ENCODE results near the gene BBS2. TPM values are rescaled to one million over a fixed set of nuclear protein-coding genes. Genes with fewer than 3 reads are reported as not detected.

The BBS2 gene
- total RNA-seq, 4 donors from 2014 or later, result 55.1 to 98.6 (median 57.4) TPM

- Histone ChIP-seq H3K27me3 (no peaks in the 10 kb centered on the region), H3K36me3 (peaks cover 58 to 71% of the 10 kb centered on the region in 2 donors), H3K27ac (no peak overlapping the region), H3K4me1 (no peaks in the 10 kb centered on the region), H3K9me3 (no peaks in the 10 kb centered on the region), H3K4me3 (replicated peaks in 1 of 3) (no peak overlapping the region)
- DNase-seq, result no peak
- TF ChIP-seq POLR2A (IDR thresholded peaks at IDR 0.05) (no peak), CTCF (IDR thresholded peaks at IDR 0.05) (no peak)
- 90 to 94% methylated on average over 3 of the region's 3 CpGs for WGBS, 2 donors
- intact Hi-C loops (cut with DNase I), result no loop called here
These were observed 49.6 kb downstream of the BBS2 start for GRCh38 chr16:56470232-56470631.

GRCh38 chr16:56469748-56470147 lies 50.1 kb downstream of the BBS2 start:
- H3K36me3 ChIP-seq, result peaks cover 53 to 68% of the 10 kb centered on the region in 2 donors
- TF ChIP-seq POLR2A (IDR thresholded peaks at IDR 0.05), result no peak
- no peak for TF ChIP-seq CTCF (IDR thresholded peaks at IDR 0.05)
- H3K27me3 ChIP-seq, result no peaks in the 10 kb centered on the region
- H3K27ac ChIP-seq, result no peak overlapping the region
- no peaks in the 10 kb centered on the region for H3K4me1 ChIP-seq
- no peak for DNase-seq
- no peak overlapping the region for H3K4me3 ChIP-seq (replicated peaks in 1 of 3)
- H3K9me3 ChIP-seq, result no peaks in the 10 kb centered on the region
- intact Hi-C loops (cut with DNase I), result no loop called here
- 95 to 98% methylated on average over 7 of the region's 7 CpGs for WGBS, 2 donors

- intact Hi-C loops (cut with DNase I), result no loop called here
- TF ChIP-seq POLR2A (IDR thresholded peaks at IDR 0.05) (no peak), CTCF (IDR thresholded peaks at IDR 0.05) (no peak)
- DNase-seq, result no peak
- Histone ChIP-seq H3K4me3 (replicated peaks in 1 of 3) (no peak overlapping the region), H3K27me3 (no peaks in the 10 kb centered on the region), H3K4me1 (no peaks in the 10 kb centered on the region), H3K9me3 (no peaks in the 10 kb centered on the region), H3K36me3 (peaks cover 52 to 63% of the 10 kb centered on the region in 2 donors), H3K27ac (no peak overlapping the region)
These were observed 51.0 kb downstream of the BBS2 start for GRCh38 chr16:56468800-56469199.

GRCh38 chr16:56466344-56466743 lies 53.5 kb downstream of the BBS2 start:
- WGBS, 2 donors, result 98% methylated on average over 2 of the region's 2 CpGs
- intact Hi-C loops (cut with DNase I), result no loop called here
- TF ChIP-seq CTCF (IDR thresholded peaks at IDR 0.05), result no peak
- TF ChIP-seq POLR2A (IDR thresholded peaks at IDR 0.05), result no peak
- Histone ChIP-seq H3K9me3 (no peaks in the 10 kb centered on the region), H3K4me1 (no peaks in the 10 kb centered on the region), H3K36me3 (peaks cover 41 to 49% of the 10 kb centered on the region in 2 donors), H3K27me3 (no peaks in the 10 kb centered on the region), H3K27ac (no peak overlapping the region), H3K4me3 (replicated peaks in 1 of 3) (no peak overlapping the region)
- DNase-seq, result no peak

GRCh38 chr16:56463153-56463552 lies 56.7 kb downstream of the BBS2 start:
- DNase-seq, result no peak
- Histone ChIP-seq H3K27ac (no peak overlapping the region), H3K4me3 (replicated peaks in 1 of 3) (no peak overlapping the region), H3K36me3 (peaks cover 23 to 28% of the 10 kb centered on the region in 2 donors), H3K4me1 (no peaks in the 10 kb centered on the region), H3K27me3 (no peaks in the 10 kb centered on the region), H3K9me3 (no peaks in the 10 kb centered on the region)
- intact Hi-C loops (cut with DNase I), result no loop called here
- TF ChIP-seq CTCF (IDR thresholded peaks at IDR 0.05), result no peak
- TF ChIP-seq POLR2A (IDR thresholded peaks at IDR 0.05), result no peak
- WGBS, 2 donors, result 93 to 94% methylated on average over 6 of the region's 6 CpGs
